H9 (cell line): ENCODE results near the gene OR8K5. TPM values are rescaled to one million over a fixed set of nuclear protein-coding genes. Genes with fewer than 3 reads are reported as not detected.

Experiments used
- DNase-seq: peaks from one replicate; pipeline ENCODE4 v3.0.0-alpha.2; 2017
- H2AFZ ChIP-seq: one replicate; pipeline ENCODE4 v1.6.1; 2013; ENCODE audit warnings: mild to moderate bottlenecking, low read length, control low read depth, moderate library complexity
- H2AK5ac ChIP-seq: 2 replicates; pipeline ENCODE4 v1.6.1; 2013; ENCODE audit warnings: low read length, control low read depth, mixed read lengths; ENCODE audit not compliant: insufficient read length
- H2BK120ac ChIP-seq: one replicate; pipeline ENCODE4 v1.6.1; 2013; ENCODE audit warnings: low read depth, mild to moderate bottlenecking, low read length, control low read depth, inconsistent platforms; ENCODE audit not compliant: poor library complexity, severe bottlenecking
- H2BK12ac ChIP-seq: 2 replicates; pipeline ENCODE4 v1.6.1; 2013; ENCODE audit warnings: low read length, control low read depth, mixed read lengths, low read depth; ENCODE audit not compliant: insufficient read length
- H2BK15ac ChIP-seq: 2 replicates; pipeline ENCODE4 v1.6.1; 2013; ENCODE audit warnings: low read depth, low read length, control low read depth
- H2BK20ac ChIP-seq: one replicate; pipeline ENCODE4 v1.6.1; 2013; ENCODE audit warnings: low read depth, mild to moderate bottlenecking, low read length, control low read depth, inconsistent platforms; ENCODE audit not compliant: poor library complexity, severe bottlenecking
- H2BK5ac ChIP-seq: 2 replicates; pipeline ENCODE4 v1.6.1; 2013; ENCODE audit warnings: low read length, control low read depth, mixed read lengths; ENCODE audit not compliant: insufficient read length
- H3K14ac ChIP-seq: 2 replicates; pipeline ENCODE4 v1.6.1; 2013; ENCODE audit warnings: low read length, control low read depth; ENCODE audit not compliant: insufficient read depth
- H3K18ac ChIP-seq: 2 replicates; pipeline ENCODE4 v1.6.1; 2013; ENCODE audit warnings: low read depth, mild to moderate bottlenecking, mixed read lengths, low read length, control low read depth; ENCODE audit not compliant: insufficient read length
- H3K23ac ChIP-seq: 2 replicates; pipeline ENCODE4 v1.6.1; 2013; ENCODE audit warnings: low read length, control low read depth, mixed read lengths, low read depth; ENCODE audit not compliant: insufficient read length
- H3K23me2 ChIP-seq: 2 replicates; pipeline ENCODE4 v1.6.1; 2013; ENCODE audit warnings: low read depth, mild to moderate bottlenecking, mixed read lengths, low read length, control low read depth; ENCODE audit not compliant: insufficient read length, poor library complexity, severe bottlenecking
- H3K27ac ChIP-seq: 2 replicates; pipeline ENCODE4 v1.5.1; 2013; ENCODE audit warnings: low read length, control low read depth, mixed read lengths, low read depth; ENCODE audit not compliant: insufficient read length
- H3K27me3 ChIP-seq: 2 replicates; pipeline ENCODE4 v1.6.1; 2013; ENCODE audit warnings: low read length, control low read depth, inconsistent platforms; ENCODE audit not compliant: insufficient read depth
- H3K4ac ChIP-seq: 2 replicates; pipeline ENCODE4 v1.6.1; 2013; ENCODE audit warnings: low read depth, mild to moderate bottlenecking, control low read depth, inconsistent platforms, low read length, moderate library complexity
- H3K4me1 ChIP-seq: 2 replicates; pipeline ENCODE4 v1.6.1; 2013; ENCODE audit warnings: low read length, control low read depth, inconsistent platforms; ENCODE audit not compliant: insufficient read depth
- H3K4me2 ChIP-seq: 2 replicates; pipeline ENCODE4 v1.6.1; 2013; ENCODE audit warnings: low read length, control low read depth, mixed read lengths; ENCODE audit not compliant: insufficient read length, insufficient read depth
- H3K56ac ChIP-seq: 2 replicates; pipeline ENCODE4 v1.6.1; 2013; ENCODE audit warnings: low read depth, mild to moderate bottlenecking, mixed read lengths, low read length, control low read depth; ENCODE audit not compliant: insufficient read length
- H3K79me1 ChIP-seq: 2 replicates; pipeline ENCODE4 v1.6.1; 2013; ENCODE audit warnings: low read depth, mild to moderate bottlenecking, moderate library complexity, low read length, control low read depth, inconsistent platforms; ENCODE audit not compliant: insufficient read depth, poor library complexity, severe bottlenecking
- H3K79me2 ChIP-seq: 2 replicates; pipeline ENCODE4 v1.6.1; 2013; ENCODE audit warnings: low read length, control low read depth, inconsistent platforms; ENCODE audit not compliant: insufficient read depth
- H3K9ac ChIP-seq: 2 replicates; pipeline ENCODE4 v1.6.1; 2013; ENCODE audit warnings: low read length, control low read depth, mixed read lengths; ENCODE audit not compliant: insufficient read length; ENCODE audit errors: extremely low read depth
- H3K9me3 ChIP-seq: one replicate; pipeline ENCODE4 v1.6.1; 2013; ENCODE audit warnings: low read depth, low read length, inconsistent platforms; ENCODE audit not compliant: control insufficient read depth
- H3T11ph ChIP-seq: one replicate; pipeline ENCODE4 v1.6.1; 2013; ENCODE audit warnings: mild to moderate bottlenecking, low read length, control low read depth, inconsistent platforms
- H4K20me1 ChIP-seq: one replicate; pipeline ENCODE4 v1.6.1; 2013; ENCODE audit not compliant: control insufficient read depth, insufficient read length, insufficient read depth
- H4K5ac ChIP-seq: 2 replicates; pipeline ENCODE4 v1.6.1; 2013; ENCODE audit warnings: low read depth, mild to moderate bottlenecking, mixed read lengths, low read length, control low read depth; ENCODE audit not compliant: insufficient read length
- H4K8ac ChIP-seq: replicated peaks from 2 replicates; pipeline ENCODE4 v1.6.1; 2013; ENCODE audit warnings: low read length, control low read depth, mixed read lengths, low read depth; ENCODE audit not compliant: insufficient read length
- H4K91ac ChIP-seq: 2 replicates; pipeline ENCODE4 v1.6.1; 2013; ENCODE audit warnings: low read depth, mild to moderate bottlenecking, moderate library complexity, mixed read lengths, low read length, control low read depth; ENCODE audit not compliant: insufficient read length
- H3K27ac Mint-ChIP-seq, 3 experiments: 2 replicates in 2 of 3; 3 replicates in 1 of 3; pipeline ENCODE4 v1.8.0; 2020 to 2021; ENCODE audit warnings: mixed read lengths in 3 of 3, mild to moderate bottlenecking in 1 of 3, moderate library complexity in 1 of 3
- H3K27me3 Mint-ChIP-seq: 2 replicates; pipeline ENCODE4 v1.8.0; 2021; ENCODE audit warnings: low read depth, mild to moderate bottlenecking, moderate library complexity, mixed read lengths
- H3K36me3 Mint-ChIP-seq, 3 experiments: 2 replicates in 2 of 3; 3 replicates in 1 of 3; pipeline ENCODE4 v1.8.0; 2020 to 2021; ENCODE audit warnings: low read depth in 3 of 3, mixed read lengths in 3 of 3; ENCODE audit not compliant: insufficient read depth in 1 of 3
- H3K4me1 Mint-ChIP-seq, 2 experiments: 2 replicates each; pipeline ENCODE4 v1.8.0; 2020; ENCODE audit warnings: mixed read lengths in 2 of 2
- H3K4me3 Mint-ChIP-seq, 2 experiments: 2 replicates in 1 of 2; 3 replicates in 1 of 2; pipeline ENCODE4 v1.8.0; 2020 to 2021; ENCODE audit warnings: mild to moderate bottlenecking in 2 of 2, mixed read lengths in 2 of 2, moderate library complexity in 1 of 2
- H3K9me3 Mint-ChIP-seq, 2 experiments: 2 replicates in 1 of 2; 3 replicates in 1 of 2; pipeline ENCODE4 v1.8.0; 2020; ENCODE audit warnings: mild to moderate bottlenecking in 2 of 2, mixed read lengths in 2 of 2, moderate library complexity in 1 of 2
- WGBS: extraction: QIAGEN DNeasy Blood & Tissue Kit; methylation state at CpG from one replicate; pipeline ENCODE4 v1.1.7; 2013; ENCODE audit warnings: missing lambda C conversion rate, low lambda C conversion rate, mixed read lengths; ENCODE audit not compliant: insufficient read length; ENCODE audit errors: extremely low coverage; 5-methylcytosine and 5-hydroxymethylcytosine counted together
- total RNA-seq: library from RNA; stranded (reverse); gene quantifications from 2 replicates; pipeline ENCODE4 v1.2.1, GENCODE V29; 2021
- TF ChIP-seq, protein P1 (sequence below): fragments of 200-600 bp; sonication (generic); conservative IDR thresholded peaks from 3 replicates; pipeline ENCODE4 v1.8.0; 2021; ENCODE audit warnings: antibody characterized with exemption, mild to moderate bottlenecking

The OR8K5 gene
- total RNA-seq, 1 experiment from 2014 or later = not detected

DNA sequence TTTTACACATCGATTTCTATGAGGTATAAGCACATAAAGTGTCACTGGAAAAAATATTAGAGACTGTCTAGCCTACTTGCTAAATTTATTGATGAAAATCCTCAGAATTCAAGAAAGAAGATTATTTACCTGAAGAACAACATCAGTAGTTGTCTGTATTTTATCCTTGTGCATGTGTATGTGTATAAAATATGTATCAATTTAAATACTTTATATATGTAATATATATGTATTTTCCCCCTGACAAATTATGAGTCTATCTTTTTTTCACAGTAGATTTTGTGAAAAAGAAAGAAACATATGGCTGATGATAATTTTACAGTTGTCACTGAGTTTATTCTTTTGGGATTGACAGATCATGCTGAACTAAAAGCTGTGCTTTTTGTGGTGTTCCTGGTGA, 16.2 kb upstream of the OR8K5 start, which contains the start of gene OR5J2:
TSS of gene OR5J2 (plus strand) at position 301 of the 400 bp plus-strand sequence. CDS start at position 301, 0 bp downstream.
- Histone ChIP-seq H3K23me2 (no peaks in the 10 kb centered on the region), H3K27me3 (no peaks in the 10 kb centered on the region), H2BK15ac (no peak within 1 kb of the TSS), H4K20me1 (no peaks in the 10 kb centered on the region), H3K56ac (no peak within 1 kb of the TSS), H3K9ac (no peak within 1 kb of the TSS), H3K23ac (no peak within 1 kb of the TSS), H2BK120ac (no peak within 1 kb of the TSS), H4K5ac (no peak within 1 kb of the TSS), H3K9me3 (peaks cover 17% of the 10 kb centered on the region), H3K4me1 (no peaks in the 10 kb centered on the region), H3K27ac (no peak within 1 kb of the TSS), H2AFZ (no peak within 1 kb of the TSS), H3K79me1 (no peaks in the 10 kb centered on the region), H3K4ac (no peak within 1 kb of the TSS), H3K14ac (no peak within 1 kb of the TSS), H3K79me2 (no peaks in the 10 kb centered on the region), H3K4me2 (no peak within 1 kb of the TSS), H4K91ac (no peak within 1 kb of the TSS), H3T11ph (no peak within 1 kb of the TSS), H2BK5ac (no peak within 1 kb of the TSS), H2BK12ac (no peak within 1 kb of the TSS), H2BK20ac (no peak within 1 kb of the TSS), H3K18ac (no peak within 1 kb of the TSS), H4K8ac (no peak within 1 kb of the TSS), H2AK5ac (no peak within 1 kb of the TSS)
- Mint-ChIP-seq H3K27me3 (no peaks in the 10 kb centered on the region), H3K4me3 (no peak within 1 kb of the TSS), H3K36me3 (peaks cover 4 to 7% (median 7%) of the 10 kb centered on the region in 3 experiments; a peak in 6 of 7 replicates), H3K9me3 (peaks cover 12 to 33% of the 10 kb centered on the region in 2 experiments), H3K4me1 (no peaks in the 10 kb centered on the region), H3K27ac (no peak within 1 kb of the TSS)
- TF ChIP-seq, protein P1, sequence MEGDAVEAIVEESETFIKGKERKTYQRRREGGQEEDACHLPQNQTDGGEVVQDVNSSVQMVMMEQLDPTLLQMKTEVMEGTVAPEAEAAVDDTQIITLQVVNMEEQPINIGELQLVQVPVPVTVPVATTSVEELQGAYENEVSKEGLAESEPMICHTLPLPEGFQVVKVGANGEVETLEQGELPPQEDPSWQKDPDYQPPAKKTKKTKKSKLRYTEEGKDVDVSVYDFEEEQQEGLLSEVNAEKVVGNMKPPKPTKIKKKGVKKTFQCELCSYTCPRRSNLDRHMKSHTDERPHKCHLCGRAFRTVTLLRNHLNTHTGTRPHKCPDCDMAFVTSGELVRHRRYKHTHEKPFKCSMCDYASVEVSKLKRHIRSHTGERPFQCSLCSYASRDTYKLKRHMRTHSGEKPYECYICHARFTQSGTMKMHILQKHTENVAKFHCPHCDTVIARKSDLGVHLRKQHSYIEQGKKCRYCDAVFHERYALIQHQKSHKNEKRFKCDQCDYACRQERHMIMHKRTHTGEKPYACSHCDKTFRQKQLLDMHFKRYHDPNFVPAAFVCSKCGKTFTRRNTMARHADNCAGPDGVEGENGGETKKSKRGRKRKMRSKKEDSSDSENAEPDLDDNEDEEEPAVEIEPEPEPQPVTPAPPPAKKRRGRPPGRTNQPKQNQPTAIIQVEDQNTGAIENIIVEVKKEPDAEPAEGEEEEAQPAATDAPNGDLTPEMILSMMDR = no peak
- no peak for DNase-seq
- no CpG with 5 or more reads among the region's 1 CpG for WGBS
